K562 (cell line): ENCODE measurements around the gene MICAL2. TPM values are rescaled to one million over a fixed set of nuclear protein-coding genes. Genes with fewer than 3 reads are reported as not detected.

Experiments used
- ATAC-seq: fragments of 200-7000 bp; cut with Tn5 transposase; 3 replicates; pipeline ENCODE4 v1.9.1; 2020; ENCODE audit warnings: moderate library complexity
- BruUV-seq: library from RNA; stranded (reverse); fragments of 400-500 nt; replicated peaks from 2 replicates; lab custom pipeline; 2021; lab: Mats Ljungman, UMichigan
- CTCF ChIA-PET: fragments of 300-600 bp; formaldehyde crosslinking; extraction: SDS; loops from one replicate; lab custom pipeline; 2021; ENCODE audit warnings: low intra/inter-chr PET ratio; lab: Yijun Ruan, JAX
- POLR2A ChIA-PET: fragments of 300-600, 350-650 bp; sonication (Branson Sonifier 250); formaldehyde crosslinking; extraction: SDS; loops from one replicate; lab custom pipeline; 2021; ENCODE audit warnings: antibody characterized with exemption, inconsistent platforms; lab: Yijun Ruan, JAX
- DNase-seq, 4 experiments: peaks; one replicate each; pipeline versions ENCODE4 v3.0.0 to v3.0.0-alpha.2; 2011 to 2018; ENCODE audit warnings: low spot score in 3 of 4, mixed read lengths in 3 of 4; ENCODE audit errors: extremely low read depth in 1 of 4
- FAIRE-seq: peaks from 2 replicates; lab custom pipeline; 2011; peaks lifted over from hg19 to GRCh38; lab: Jason Lieb, UNC
- H2AFZ ChIP-seq: 2 replicates; pipeline ENCODE4 v1.6.0; 2011; ENCODE audit warnings: low read depth, low read length, control low read depth, inconsistent platforms
- H3K27ac ChIP-seq: fragments of 200-600 bp; 3 replicates; pipeline ENCODE4 v1.8.0; 2011; ENCODE audit warnings: low read depth, mild to moderate bottlenecking, control low read depth, inconsistent platforms, low read length, moderate library complexity, mixed read lengths; ENCODE audit errors: extremely low read depth
- H3K27me3 ChIP-seq, 2 experiments: fragments of 300-600 bp in 1 of 2; 2 replicates in 1 of 2; 3 replicates in 1 of 2; pipeline versions ENCODE4 v1.6.0 to v1.8.0; 2011; ENCODE audit warnings: inconsistent platforms in 2 of 2, low read length in 2 of 2, mild to moderate bottlenecking in 1 of 2, mixed read lengths in 1 of 2, moderate library complexity in 1 of 2; ENCODE audit not compliant: control insufficient read depth in 2 of 2, insufficient read depth in 2 of 2
- H3K36me3 ChIP-seq: fragments of 300-600 bp; 3 replicates; pipeline ENCODE4 v1.8.0; 2011; ENCODE audit warnings: mild to moderate bottlenecking, low read length, inconsistent platforms; ENCODE audit not compliant: control insufficient read depth, insufficient read depth
- H3K4me1 ChIP-seq, 2 experiments: fragments of 200-600 bp in 1 of 2; replicated peaks in 1 of 2; 2 replicates in 1 of 2; 3 replicates in 1 of 2; pipeline versions ENCODE4 v1.5.1 to v1.8.0; 2011; ENCODE audit warnings: inconsistent platforms in 2 of 2, low read length in 2 of 2, mild to moderate bottlenecking in 1 of 2, mixed read lengths in 1 of 2, moderate library complexity in 1 of 2; ENCODE audit not compliant: control insufficient read depth in 2 of 2, insufficient read depth in 2 of 2
- H3K4me2 ChIP-seq: 2 replicates; pipeline ENCODE4 v1.6.1; 2011; ENCODE audit warnings: low read length, control low read depth, inconsistent platforms, mixed read lengths; ENCODE audit not compliant: insufficient read depth
- H3K4me3 ChIP-seq: fragments of 200-600 bp; sonication (generic), shearing (Covaris generic); 2 replicates; pipeline ENCODE4 v1.5.1; 2016; ENCODE audit warnings: control low read depth, inconsistent platforms
- H3K79me2 ChIP-seq: fragments of 200-600 bp; 3 replicates; pipeline ENCODE4 v1.8.0; 2011; ENCODE audit warnings: low read length, inconsistent platforms; ENCODE audit not compliant: control insufficient read depth, insufficient read depth
- H3K9ac ChIP-seq, 2 experiments: 2 replicates each; pipeline versions ENCODE4 v1.6.0 to v1.6.1; 2011; ENCODE audit warnings: low read depth in 2 of 2, low read length in 2 of 2, control low read depth in 1 of 2, inconsistent platforms in 1 of 2, mild to moderate bottlenecking in 1 of 2, mixed read lengths in 1 of 2; ENCODE audit not compliant: insufficient read depth in 1 of 2
- H3K9me1 ChIP-seq: one replicate; pipeline ENCODE4 v1.6.0; 2011; ENCODE audit warnings: inconsistent platforms, mild to moderate bottlenecking, low read length, moderate library complexity; ENCODE audit not compliant: control insufficient read depth, insufficient read depth
- H3K9me3 ChIP-seq: replicated peaks from 2 replicates; pipeline ENCODE4 v1.5.1; 2011; ENCODE audit warnings: low read depth, low read length, inconsistent platforms; ENCODE audit not compliant: control insufficient read depth, insufficient read depth
- H4K20me1 ChIP-seq: replicated peaks from 2 replicates; pipeline ENCODE4 v1.6.1; 2011; ENCODE audit warnings: low read length, inconsistent platforms, mixed read lengths; ENCODE audit not compliant: control insufficient read depth, insufficient read depth
- ADNP ChIP-seq: fragments of 200-800 bp; sonication (Bioruptor generic); IDR thresholded peaks from 2 replicates; pipeline ENCODE4 v1.6.1; 2016; ENCODE audit warnings: missing genetic modification characterization, missing compliant biosample characterization
- BCOR ChIP-seq: fragments of 450-650 bp; IDR thresholded peaks from 2 replicates; pipeline ENCODE4 v1.6.1; 2016
- HDAC2 ChIP-seq: fragments of 450-650 bp; IDR thresholded peaks from 2 replicates; pipeline ENCODE4 v1.6.1; 2016; ENCODE audit warnings: mild to moderate bottlenecking
- KAT7 ChIP-seq: sonication (generic); formaldehyde crosslinking; IDR thresholded peaks from 2 replicates; pipeline ENCODE4 v1.8.0; 2022; ENCODE audit warnings: missing genetic modification reagents, mild to moderate bottlenecking, borderline replicate concordance
- KDM1A ChIP-seq, 2 experiments: fragments of 450-650 bp; IDR thresholded peaks; 2 replicates each; pipeline ENCODE4 v1.6.1; 2016; ENCODE audit warnings: mild to moderate bottlenecking in 2 of 2
- MED1 ChIP-seq: sonication (generic); formaldehyde crosslinking; IDR thresholded peaks from 2 replicates; pipeline ENCODE4 v1.8.1; 2023; ENCODE audit warnings: missing genetic modification reagents, borderline replicate concordance
- PKNOX1 ChIP-seq: fragments of 450-650 bp; IDR thresholded peaks from 2 replicates; pipeline ENCODE4 v1.6.1; 2016
- PURB ChIP-seq: sonication (generic); formaldehyde crosslinking; IDR thresholded peaks from 2 replicates; pipeline ENCODE4 v1.9.0; 2021; ENCODE audit warnings: low read depth, mild to moderate bottlenecking, missing genetic modification reagents
- RBM25 ChIP-seq: fragments of 200-400 bp; formaldehyde crosslinking; IDR thresholded peaks from 2 replicates; pipeline ENCODE4 v1.6.1; 2018; ENCODE audit warnings: low read length, low read depth, moderate library complexity; ENCODE audit not compliant: severe bottlenecking
- RCOR1 ChIP-seq, 2 experiments: IDR thresholded peaks; 2 replicates each; pipeline ENCODE4 v1.6.1; 2012; ENCODE audit warnings: low read depth in 2 of 2, low read length in 2 of 2, borderline replicate concordance in 1 of 2, improper control_type of control experiment in 1 of 2
- SMARCA5 ChIP-seq: fragments of 450-650 bp; IDR thresholded peaks from 2 replicates; pipeline ENCODE4 v1.6.1; 2016
- SP2 ChIP-seq: IDR thresholded peaks from 2 replicates; pipeline ENCODE4 v1.6.1; 2011; ENCODE audit warnings: mild to moderate bottlenecking, low read depth, low read length, moderate library complexity; ENCODE audit not compliant: poor library complexity, severe bottlenecking; ENCODE audit errors: extremely low read depth
- ZNF143 ChIP-seq: sonication (generic); formaldehyde crosslinking; IDR thresholded peaks from 2 replicates; pipeline ENCODE4 v1.9.0; 2022; ENCODE audit warnings: mild to moderate bottlenecking, missing genetic modification reagents
- WGBS: fragments of 100-300 bp; shearing (Covaris generic); methylation state at CpG from one replicate; pipeline ENCODE4 v1.1.6; 2016; ENCODE audit warnings: low coverage, mixed read lengths; ENCODE audit not compliant: insufficient coverage; ENCODE audit errors: missing lambda C conversion rate; 5-methylcytosine and 5-hydroxymethylcytosine counted together
- in situ Hi-C: fragments of 300-500 bp; cut with MboI; formaldehyde crosslinking; loops from 4 replicates; pipeline ENCODE4 v1.15.0; 2018; ENCODE audit warnings: inconsistent platforms, mixed read lengths
- intact Hi-C: fragments of 100-400 bp; cut with micrococcal nuclease; formaldehyde crosslinking; loops from 2 replicates; pipeline ENCODE4 v1.14.2; 2022
- polyA plus RNA-seq, 8 experiments: library from polyadenylated mRNA; depleted of rRNA in 4 of 8; stranded (reverse) in 5 of 8; unstranded in 3 of 8; fragments of >200 nt; fragmentation: Nextera tagmentation in 2 of 8; fragmentation: Illumina TruSeq in 1 of 8; extraction: Ambion mirVana in 2 of 8; extraction: Trizol in 1 of 8; gene quantifications; 2 replicates each; pipeline versions ENCODE4 v1.2.1 to v1.2.3, GENCODE V29; 2011 to 2014; ENCODE audit warnings: inconsistent platforms in 1 of 8, missing spikeins in 1 of 8
- total RNA-seq, 7 experiments: library from RNA; depleted of rRNA in 6 of 7; stranded (reverse); fragments of >200 nt in 6 of 7; fragmentation: Illumina TruSeq in 2 of 7; extraction: Trizol in 2 of 7; gene quantifications; 2 replicates each; pipeline versions ENCODE4 v1.2.1 to v1.2.3, GENCODE V29; 2011 to 2021; ENCODE audit warnings: low replicate concordance in 1 of 7

Gene MICAL2
- total and polyA plus RNA-seq, 9 of the 15 experiments (the other 6 are each of a cell fraction or from before 2014, with no cell fraction given) = 4.7 to 64.2 (median 33.6) TPM

- Histone ChIP-seq H3K4me3 (no peak overlapping the region), H3K79me2 (peaks cover 21% of the 10 kb centered on the region), H3K4me2 (no peak overlapping the region; the same call in 1 of the 2 replicates), H2AFZ (no peak overlapping the region), H3K4me1 (peaks cover 28 to 34% of the 10 kb centered on the region in 2 experiments; a peak in 4 of 5 replicates), H3K27me3 (no peaks in the 10 kb centered on the region), H4K20me1 (no peaks in the 10 kb centered on the region), H3K36me3 (peaks cover 3% of the 10 kb centered on the region; the same call in 1 of the 3 replicates), H3K9me1 (no peaks in the 10 kb centered on the region), H3K9ac (no peak overlapping the region), H3K9me3 (no peaks in the 10 kb centered on the region), H3K27ac (no peak overlapping the region)
- no TSS peak for BruUV-seq
- in situ Hi-C loops (no loop called here), intact Hi-C loops (no loop called here)
- ATAC-seq (no peak), FAIRE-seq (no peak), DNase-seq (no peak)
- TF ChIP-seq RBM25 = peak; percentile 93
- TF ChIP-seq MED1 = peak; percentile 70; the same call in 1 of the 2 replicates
- TF ChIP-seq ZNF143 (CRISPR knock-in tag) = 0 out of 2 replicates have a peak, but pooled peaks have one; percentile 22
- no peak for TF ChIP-seq KAT7 (CRISPR knock-in tag)
- TF ChIP-seq SP2 = no peak
- peak; percentile 94 for TF ChIP-seq BCOR
- TF ChIP-seq KDM1A (IDR thresholded peaks at IDR 0.05) = peak; percentile 77 to 85
- TF ChIP-seq SMARCA5 = peak; percentile 73; the same call in 1 of the 2 replicates
- TF ChIP-seq PURB (CRISPR knock-in tag) = no peak
- TF ChIP-seq RCOR1 (IDR thresholded peaks at IDR 0.05; ENCODE audit: borderline replicate concordance in 1 of 2, low read depth in 2 of 2, low read length in 2 of 2) = peak in 1 of 2 experiments; percentile 72; a peak in 1 of 4 replicates
- no peak for TF ChIP-seq PKNOX1
- TF ChIP-seq ADNP = peak; percentile 73
- peak; percentile 65; the same call in 1 of the 2 replicates for TF ChIP-seq HDAC2
- ChIA-PET CTCF (no interaction called here), POLR2A (interaction anchor here (0.6 to 2.9 kb wide), 3 partner anchors 11 to 74 kb away, joined by 3 to 11 read pairs (median 6); no protein-coding TSS in a partner anchor)
- WGBS = 94% methylated on average over 2 of the region's 2 CpGs
Observed at GRCh38 chr11:12108875-12109453, 1.4 kb upstream of the MICAL2 start.
